ENCODE results near the gene KDM4B. TPM values are rescaled to one million over a fixed set of nuclear protein-coding genes. Genes with fewer than 3 reads are reported as not detected.

The KDM4B gene
- total and polyA plus RNA-seq, 2 donors: 14.3 to 19.5 TPM

DNA sequence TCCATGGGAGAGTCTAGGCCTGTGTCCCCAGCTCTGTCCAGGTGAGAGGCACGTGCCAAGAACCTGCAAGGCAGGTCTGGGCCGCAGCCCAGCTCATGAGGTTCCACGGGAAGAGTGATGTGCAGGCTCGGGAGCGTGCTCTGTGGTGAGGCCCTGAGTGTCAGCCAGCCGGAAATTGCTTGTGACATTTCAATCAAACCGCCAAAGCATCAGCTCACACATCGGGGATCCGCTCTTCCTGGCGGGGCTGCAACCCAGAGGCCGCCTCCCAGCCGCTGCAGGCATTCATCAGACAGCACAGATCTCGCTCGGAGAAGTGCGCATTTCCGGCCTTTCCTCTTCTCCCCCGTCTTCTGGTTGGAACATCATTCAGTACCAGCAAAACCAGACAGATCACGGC lies 109.3 kb downstream of the KDM4B start:
- Histone ChIP-seq H3K36me3 (ENCODE audit: insufficient read depth) (peaks cover 4% of the 10 kb centered on the region), H3K4me1 (ENCODE audit: insufficient read depth) (no peaks in the 10 kb centered on the region), H3K4me3 (ENCODE audit: low read depth, low read length) (no peak overlapping the region), H3K27ac (ENCODE audit: low read depth) (no peak overlapping the region)
- no peak for DNase-seq (ENCODE audit: extremely low spot score)
- 87% methylated on average over 18 of the region's 18 CpGs for WGBS

DNA sequence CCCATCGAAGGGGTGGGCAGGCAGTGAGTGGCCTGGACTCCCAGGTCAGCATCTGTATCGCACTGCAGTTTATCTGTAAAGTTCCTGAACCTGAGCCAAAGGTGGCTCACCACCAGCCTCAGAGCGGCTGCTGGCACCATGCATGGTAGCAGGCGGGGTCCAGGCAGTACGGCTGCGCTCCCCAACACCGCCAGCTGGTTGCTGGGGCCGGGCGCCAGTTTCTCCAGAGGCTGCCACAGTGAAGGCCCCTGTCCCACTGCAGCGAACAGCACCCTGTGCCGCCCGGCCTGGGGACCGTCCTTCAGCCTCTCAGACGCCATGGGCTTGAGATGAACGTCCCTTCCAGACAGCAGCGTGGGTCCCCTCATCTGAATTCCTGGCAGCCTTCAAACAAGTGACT lies 109.8 kb downstream of the KDM4B start:
- Histone ChIP-seq H3K4me1 (ENCODE audit: insufficient read depth) (no peaks in the 10 kb centered on the region), H3K27ac (ENCODE audit: low read depth) (no peak overlapping the region), H3K4me3 (ENCODE audit: low read depth, low read length) (no peak overlapping the region), H3K36me3 (ENCODE audit: insufficient read depth) (peaks cover 4% of the 10 kb centered on the region)
- DNase-seq (ENCODE audit: extremely low spot score): no peak
- WGBS: 88% methylated on average over 16 of the region's 16 CpGs

- H3K4me1 ChIP-seq (ENCODE audit: insufficient read depth): no peaks in the 10 kb centered on the region
- no peak overlapping the region for H3K27ac ChIP-seq (ENCODE audit: low read depth)
- WGBS: 88% methylated on average over 18 of the region's 18 CpGs
- peaks cover 4% of the 10 kb centered on the region for H3K36me3 ChIP-seq (ENCODE audit: insufficient read depth)
- no peak for DNase-seq (ENCODE audit: extremely low spot score)
- H3K4me3 ChIP-seq (ENCODE audit: low read depth, low read length): no peak overlapping the region
Measured at GRCh38 chr19:5079071-5079774, 110.3 kb downstream of the KDM4B start.

GRCh38 chr19:5080030-5080654 lies 111.2 kb downstream of the KDM4B start:
- H3K36me3 ChIP-seq (ENCODE audit: insufficient read depth): peaks cover 4% of the 10 kb centered on the region
- no peak for DNase-seq (ENCODE audit: extremely low spot score)
- 90% methylated on average over 27 of the region's 27 CpGs for WGBS

GRCh38 chr19:5080809-5081208 lies 111.9 kb downstream of the KDM4B start:
- Histone ChIP-seq H3K4me3 (ENCODE audit: low read depth, low read length) (no peak overlapping the region), H3K36me3 (ENCODE audit: insufficient read depth) (peaks cover 4% of the 10 kb centered on the region), H3K4me1 (ENCODE audit: insufficient read depth) (no peaks in the 10 kb centered on the region), H3K27ac (ENCODE audit: low read depth) (no peak overlapping the region)
- no peak for DNase-seq (ENCODE audit: extremely low spot score)
- 95% methylated on average over 19 of the region's 19 CpGs for WGBS

More at GRCh38 chr19:5080030-5080654, 111.2 kb downstream of the KDM4B start:
- Histone ChIP-seq H3K4me1 (ENCODE audit: insufficient read depth) (no peaks in the 10 kb centered on the region), H3K4me3 (ENCODE audit: low read depth, low read length) (no peak overlapping the region), H3K27ac (ENCODE audit: low read depth) (no peak overlapping the region)

GRCh38 chr19:5081443-5082161 lies 112.7 kb downstream of the KDM4B start:
- no peak for DNase-seq (ENCODE audit: extremely low spot score)
- H3K4me3 ChIP-seq (ENCODE audit: low read depth, low read length): no peak overlapping the region
- H3K27ac ChIP-seq (ENCODE audit: low read depth): no peak overlapping the region
- H3K36me3 ChIP-seq (ENCODE audit: insufficient read depth): peaks cover 9% of the 10 kb centered on the region
- H3K4me1 ChIP-seq (ENCODE audit: insufficient read depth): no peaks in the 10 kb centered on the region
- WGBS: 94% methylated on average over 28 of the region's 28 CpGs

- H3K4me3 ChIP-seq (ENCODE audit: low read depth, low read length): no peak overlapping the region
- DNase-seq (ENCODE audit: extremely low spot score): no peak
- no peaks in the 10 kb centered on the region for H3K4me1 ChIP-seq (ENCODE audit: insufficient read depth)
- no peak overlapping the region for H3K27ac ChIP-seq (ENCODE audit: low read depth)
- WGBS: 42% methylated on average over 13 of the region's 13 CpGs
- H3K36me3 ChIP-seq (ENCODE audit: insufficient read depth): peaks cover 7% of the 10 kb centered on the region
Measured at GRCh38 chr19:5083547-5083965, 114.6 kb downstream of the KDM4B start.

DNA sequence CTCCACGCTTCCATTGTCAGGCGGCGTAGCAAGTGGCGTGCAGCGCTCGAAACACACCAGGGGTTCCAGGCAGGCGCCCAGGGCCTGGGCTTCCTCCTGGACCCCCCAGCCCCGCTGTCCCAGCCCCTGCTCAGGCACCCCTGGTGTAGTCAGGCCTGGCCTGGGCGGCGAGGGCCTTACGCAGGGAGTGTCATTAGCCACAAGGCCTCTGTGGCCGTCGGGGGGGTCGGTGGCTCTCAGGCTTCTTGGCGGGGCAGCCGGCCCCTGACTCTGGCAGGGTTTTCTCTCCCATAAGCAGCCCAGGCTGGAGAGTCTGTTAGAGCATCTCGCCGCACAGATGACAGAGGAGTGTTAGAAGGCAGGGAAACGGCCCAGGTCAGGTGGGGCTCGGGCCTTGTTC lies 116.7 kb downstream of the KDM4B start:
- DNase-seq (ENCODE audit: extremely low spot score): no peak
- no peak overlapping the region for H3K27ac ChIP-seq (ENCODE audit: low read depth)
- H3K36me3 ChIP-seq (ENCODE audit: insufficient read depth): peaks cover 6% of the 10 kb centered on the region
- H3K4me1 ChIP-seq (ENCODE audit: insufficient read depth): no peaks in the 10 kb centered on the region
- 92% methylated on average over 20 of the region's 20 CpGs for WGBS
- no peak overlapping the region for H3K4me3 ChIP-seq (ENCODE audit: low read depth, low read length)

GRCh38 chr19:5086230-5086629 lies 117.3 kb downstream of the KDM4B start:
- 91% methylated on average over 19 of the region's 19 CpGs for WGBS
- no peaks in the 10 kb centered on the region for H3K4me1 ChIP-seq (ENCODE audit: insufficient read depth)
- no peak for DNase-seq (ENCODE audit: extremely low spot score)
- no peak overlapping the region for H3K4me3 ChIP-seq (ENCODE audit: low read depth, low read length)
- H3K36me3 ChIP-seq (ENCODE audit: insufficient read depth): peaks cover 6% of the 10 kb centered on the region
- H3K27ac ChIP-seq (ENCODE audit: low read depth): no peak overlapping the region

- H3K36me3 ChIP-seq (ENCODE audit: insufficient read depth): peaks cover 6% of the 10 kb centered on the region
- H3K4me3 ChIP-seq (ENCODE audit: low read depth, low read length): no peak overlapping the region
- H3K4me1 ChIP-seq (ENCODE audit: insufficient read depth): no peaks in the 10 kb centered on the region
- DNase-seq (ENCODE audit: extremely low spot score): no peak
- H3K27ac ChIP-seq (ENCODE audit: low read depth): no peak overlapping the region
- 85% methylated on average over 20 of the region's 20 CpGs for WGBS
Measured at GRCh38 chr19:5086725-5087439, 118.0 kb downstream of the KDM4B start.

DNA sequence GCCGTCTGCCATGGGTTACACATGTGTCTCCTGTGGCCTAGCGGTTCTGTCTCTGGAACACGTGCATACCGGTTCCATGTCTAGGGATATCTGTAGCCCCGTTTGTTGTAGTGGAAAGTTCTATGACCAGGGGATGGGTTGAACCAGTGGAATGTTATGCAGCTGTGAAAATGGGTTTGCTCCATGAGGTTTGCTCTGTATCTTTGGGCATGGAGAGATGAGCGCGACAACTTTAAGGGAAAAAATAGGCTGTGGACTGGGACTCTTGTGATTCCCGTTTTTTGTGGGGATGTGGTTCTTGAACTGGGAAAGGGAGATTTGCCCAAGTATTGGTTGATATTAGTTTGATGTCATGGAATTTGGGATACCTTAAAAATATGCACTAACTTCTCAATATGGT lies 120.4 kb downstream of the KDM4B start:
- no peak overlapping the region for H3K4me3 ChIP-seq (ENCODE audit: low read depth, low read length)
- H3K4me1 ChIP-seq (ENCODE audit: insufficient read depth): no peaks in the 10 kb centered on the region
- peaks cover 7% of the 10 kb centered on the region for H3K36me3 ChIP-seq (ENCODE audit: insufficient read depth)
- no peak for DNase-seq (ENCODE audit: extremely low spot score)
- 96% methylated on average over 8 of the region's 8 CpGs for WGBS
- no peak overlapping the region for H3K27ac ChIP-seq (ENCODE audit: low read depth)

DNA sequence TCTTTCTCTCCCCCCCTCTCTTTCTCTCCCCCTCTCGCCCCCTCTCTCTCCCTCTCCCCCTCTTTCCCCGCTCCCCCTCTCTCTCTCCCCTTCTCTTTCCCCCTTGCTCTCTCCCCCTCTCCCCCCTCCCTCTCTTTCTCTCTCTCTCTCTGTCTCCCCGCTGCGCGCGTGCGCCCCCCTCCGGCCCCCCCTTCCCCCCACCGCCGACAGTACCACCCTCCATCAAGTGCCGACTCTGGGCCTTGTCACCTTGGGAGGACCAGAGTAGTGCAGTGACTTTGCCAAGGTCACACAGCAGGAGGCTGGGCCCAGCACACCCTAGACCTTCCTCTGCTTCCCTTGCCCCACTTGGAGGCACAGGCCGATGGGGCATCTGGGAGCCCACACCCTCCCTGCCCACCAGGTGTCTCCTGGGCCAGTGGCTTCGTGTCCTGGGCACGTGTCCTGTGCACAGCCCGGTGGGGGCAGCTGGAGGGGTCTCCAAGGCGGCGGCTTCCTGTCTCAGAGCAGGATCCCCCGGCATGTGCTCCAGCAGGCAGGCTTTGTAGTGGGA lies 121.6 kb downstream of the KDM4B start:
- 60% methylated on average over 18 of the region's 18 CpGs for WGBS
- Histone ChIP-seq H3K4me3 (ENCODE audit: low read depth, low read length) (no peak overlapping the region), H3K4me1 (ENCODE audit: insufficient read depth) (no peaks in the 10 kb centered on the region), H3K27ac (ENCODE audit: low read depth) (peak overlapping the region; percentile 75), H3K36me3 (ENCODE audit: insufficient read depth) (peaks cover 7% of the 10 kb centered on the region)
- DNase-seq (ENCODE audit: extremely low spot score): no peak

DNA sequence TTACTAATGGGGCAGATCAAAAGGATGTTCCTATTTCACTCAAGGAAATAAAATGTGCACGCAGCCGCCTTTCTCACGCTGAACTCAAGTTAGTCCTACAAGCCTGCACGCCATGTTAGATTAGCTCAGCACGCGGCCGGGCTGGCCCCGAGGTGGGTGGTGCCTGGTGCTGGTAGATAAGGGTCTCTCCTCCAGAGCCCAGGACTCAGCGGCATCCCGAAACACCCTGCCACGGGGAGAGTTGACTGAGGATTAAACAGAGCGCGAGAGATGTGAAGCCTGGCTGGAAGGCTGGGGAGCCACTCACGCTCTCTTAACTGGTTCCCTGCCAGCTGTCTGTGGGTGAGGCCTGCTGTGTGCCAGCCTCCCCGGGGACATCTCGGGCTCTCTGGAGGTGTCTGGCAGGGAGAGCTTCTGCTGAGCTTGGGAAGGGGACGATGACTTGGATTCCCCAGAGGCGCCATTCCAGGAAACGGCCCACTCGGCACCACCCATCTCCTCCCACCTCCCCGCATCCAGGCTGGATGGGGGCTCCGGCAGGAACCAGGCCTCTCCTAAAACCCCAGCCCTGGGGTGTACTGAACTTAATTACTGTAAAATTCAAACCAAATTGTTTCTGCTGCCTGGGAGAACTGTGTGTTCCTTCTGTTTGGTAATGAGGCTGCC lies 122.2 kb downstream of the KDM4B start:
- H3K27ac ChIP-seq (ENCODE audit: low read depth): peak overlapping the region; percentile 58
- H3K4me1 ChIP-seq (ENCODE audit: insufficient read depth): no peaks in the 10 kb centered on the region
- peaks cover 7% of the 10 kb centered on the region for H3K36me3 ChIP-seq (ENCODE audit: insufficient read depth)
- WGBS: 21% methylated on average over 22 of the region's 22 CpGs
- peak; percentile 45 for DNase-seq (ENCODE audit: extremely low spot score)
- H3K4me3 ChIP-seq (ENCODE audit: low read depth, low read length): no peak overlapping the region

Data from urinary bladder (tissue), 4 donors.